HG03354 (cell line): Measurements from ENCODE around the gene SF3A1.

Experiments used
- ATAC-seq: cut with Tn5 transposase; IDR thresholded peaks from one replicate; pipeline ENCODE4 v1.9.1; 2021; ENCODE audit warnings: mild to moderate bottlenecking; ENCODE audit not compliant: unreplicated experiment, poor library complexity, severe bottlenecking

The SF3A1 gene

DNA sequence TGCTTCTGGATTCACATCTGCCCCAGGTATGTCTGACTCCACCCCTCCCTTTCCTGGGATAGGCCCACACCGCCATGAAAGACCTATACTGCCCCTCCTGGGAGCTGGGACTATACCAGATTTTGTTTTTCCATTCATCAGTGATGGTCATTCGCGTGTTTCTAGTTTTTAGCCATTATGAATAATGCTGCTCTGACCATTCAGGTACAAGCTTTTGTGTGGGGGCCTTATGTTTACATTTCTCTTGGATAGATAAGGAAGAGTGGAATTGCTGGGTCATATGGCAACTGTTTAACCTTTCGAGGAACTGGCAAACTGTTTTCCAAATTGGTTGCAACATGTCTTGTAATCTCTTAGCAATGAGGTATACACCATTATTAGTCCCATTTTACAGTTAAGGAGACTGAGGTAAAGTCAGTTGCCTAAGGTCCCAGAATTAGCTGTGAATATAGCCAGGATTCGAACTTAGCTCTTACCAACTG lies 28.8 kb downstream of the SF3A1 start:
- no peak for ATAC-seq

GRCh38 chr22:30326706-30327362 lies 29.9 kb downstream of the SF3A1 start, which contains the start of gene TBC1D10A:
Gene TBC1D10A, minus strand, starts transcription at chr22:30326941. Its CDS starts 60 bp downstream, at chr22:30326881.
- ATAC-seq: peak; percentile 87

GRCh38 chr22:30326255-30326705 lies 30.4 kb downstream of the SF3A1 start:
- peak; percentile 26 for ATAC-seq

DNA sequence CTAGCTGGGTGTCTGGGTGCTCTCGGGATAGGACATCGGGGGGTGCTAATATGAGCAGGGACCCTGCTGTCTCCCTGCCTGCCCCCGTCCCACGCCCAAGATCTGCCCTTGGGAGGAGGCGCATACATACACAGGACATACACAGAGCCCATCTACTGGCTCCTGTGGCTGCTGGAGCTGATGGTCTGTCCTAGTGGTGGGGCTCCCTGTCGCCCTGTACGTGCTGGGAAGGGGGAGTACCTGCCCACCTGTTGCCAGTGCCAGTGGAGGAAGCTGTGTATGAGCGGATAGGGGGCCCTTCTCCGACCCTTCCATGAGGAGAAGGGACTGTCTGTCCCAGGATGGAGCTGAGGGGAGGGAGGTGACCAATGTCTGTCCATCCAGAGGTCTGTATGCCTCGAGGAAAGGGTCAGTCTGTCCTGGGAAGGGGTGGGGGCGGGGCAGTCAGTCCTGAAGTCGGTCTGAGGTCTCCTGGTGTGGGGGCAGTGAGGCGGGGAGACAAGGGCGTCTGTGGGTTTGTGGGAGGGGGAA lies 30.9 kb downstream of the SF3A1 start:
- ATAC-seq: no peak

- ATAC-seq: no peak
Observed at GRCh38 chr22:30325065-30325720, 31.5 kb downstream of the SF3A1 start.

DNA sequence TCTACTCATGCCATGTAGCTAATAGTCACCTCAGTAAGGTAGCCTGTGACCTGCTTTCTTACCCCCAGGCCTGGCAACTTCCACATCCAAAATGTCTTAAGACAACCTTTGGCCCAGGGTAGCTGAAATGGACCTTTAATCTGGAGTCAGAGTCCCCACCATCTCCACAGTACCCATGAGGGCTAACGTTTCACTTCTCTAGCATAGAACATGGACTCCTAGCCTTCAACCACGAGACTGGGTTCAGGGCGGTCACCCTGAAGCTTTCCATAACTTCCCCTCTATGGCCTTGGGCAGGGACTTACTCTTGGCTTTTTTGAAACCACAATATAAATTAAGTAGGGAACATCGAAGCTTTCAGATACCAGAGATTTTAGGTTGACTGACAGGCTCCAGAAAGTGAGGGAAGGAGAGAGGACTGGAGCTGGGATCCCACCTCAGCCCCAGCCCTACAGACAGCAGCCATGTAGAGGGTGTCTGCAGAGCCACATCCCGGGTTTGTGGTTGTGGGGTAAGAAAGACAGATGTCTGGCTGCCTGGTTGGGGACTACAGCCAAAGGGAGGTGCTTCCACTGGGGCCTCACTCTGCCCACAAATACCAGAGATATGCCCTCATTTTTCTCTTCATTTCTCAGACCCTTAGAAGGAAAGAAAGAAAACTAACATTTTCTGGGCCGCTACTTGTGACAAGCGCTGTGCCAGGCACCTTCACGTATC lies 32.5 kb downstream of the SF3A1 start:
- no peak for ATAC-seq

DNA sequence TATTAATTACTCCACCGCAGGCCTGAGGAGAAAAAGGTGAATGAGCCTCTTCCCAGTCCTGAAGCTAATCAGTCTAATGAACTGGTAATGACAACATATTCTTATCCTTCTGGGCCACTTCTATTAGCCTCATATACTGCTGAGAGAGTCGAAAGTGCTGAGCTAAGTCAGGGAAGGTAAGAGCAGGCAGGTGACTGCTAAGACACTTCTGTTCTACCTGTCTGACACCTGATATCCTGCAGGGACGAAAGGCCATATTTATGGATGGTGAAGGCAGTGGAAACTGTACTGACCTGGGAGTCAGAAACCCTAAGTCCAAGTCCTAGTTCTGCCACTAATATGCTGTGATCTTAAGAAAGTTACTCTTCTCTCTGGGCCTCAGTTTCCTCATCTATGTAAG lies 33.4 kb downstream of the SF3A1 start:
- ATAC-seq: no peak

DNA sequence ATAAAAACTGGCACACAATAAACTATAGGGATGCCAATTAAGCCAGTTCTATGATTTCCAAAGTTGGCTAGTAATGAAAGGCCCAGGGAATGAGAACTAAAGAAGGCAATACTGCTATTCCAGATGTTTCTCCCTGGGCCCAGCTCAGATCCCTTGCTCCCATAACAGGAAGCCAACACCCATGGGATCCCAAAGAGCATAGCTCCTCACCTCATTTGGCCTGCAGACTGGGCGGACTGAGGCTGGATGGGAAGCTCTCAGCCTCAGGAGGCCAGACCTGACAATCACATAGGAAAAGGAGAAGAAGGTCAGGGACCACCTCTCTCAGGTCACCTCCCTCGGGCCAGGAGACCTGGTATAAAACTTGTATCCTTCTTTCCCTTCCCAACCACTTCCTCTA lies 35.2 kb downstream of the SF3A1 start:
- ATAC-seq: no peak

GRCh38 chr22:30320021-30320556 lies 36.6 kb downstream of the SF3A1 start:
- no peak for ATAC-seq

GRCh38 chr22:30318799-30319419 lies 37.8 kb downstream of the SF3A1 start:
- no peak for ATAC-seq

DNA sequence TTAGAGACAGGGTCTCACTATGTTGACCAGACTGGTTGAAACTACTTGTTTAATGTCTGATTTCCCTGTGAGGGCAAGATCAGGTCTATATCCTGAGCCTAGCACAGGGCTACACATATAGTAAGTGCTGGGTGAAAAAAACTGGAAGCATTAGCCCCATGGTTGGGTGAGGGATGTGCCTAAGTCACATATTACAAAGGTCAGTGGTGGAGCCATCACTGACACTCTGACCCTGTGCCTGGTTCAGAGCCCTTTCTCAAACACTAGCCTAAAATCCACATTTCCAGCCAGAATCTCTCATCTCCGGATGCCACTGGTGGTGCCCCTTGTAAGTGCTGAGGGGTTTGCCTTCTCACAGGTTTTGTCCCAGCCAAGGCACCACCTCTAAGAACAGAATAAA lies 38.9 kb downstream of the SF3A1 start:
- no peak for ATAC-seq

GRCh38 chr22:30315962-30316576 lies 40.6 kb downstream of the SF3A1 start:
- no peak for ATAC-seq

GRCh38 chr22:30314915-30315314 lies 41.8 kb downstream of the SF3A1 start:
- ATAC-seq: no peak

DNA sequence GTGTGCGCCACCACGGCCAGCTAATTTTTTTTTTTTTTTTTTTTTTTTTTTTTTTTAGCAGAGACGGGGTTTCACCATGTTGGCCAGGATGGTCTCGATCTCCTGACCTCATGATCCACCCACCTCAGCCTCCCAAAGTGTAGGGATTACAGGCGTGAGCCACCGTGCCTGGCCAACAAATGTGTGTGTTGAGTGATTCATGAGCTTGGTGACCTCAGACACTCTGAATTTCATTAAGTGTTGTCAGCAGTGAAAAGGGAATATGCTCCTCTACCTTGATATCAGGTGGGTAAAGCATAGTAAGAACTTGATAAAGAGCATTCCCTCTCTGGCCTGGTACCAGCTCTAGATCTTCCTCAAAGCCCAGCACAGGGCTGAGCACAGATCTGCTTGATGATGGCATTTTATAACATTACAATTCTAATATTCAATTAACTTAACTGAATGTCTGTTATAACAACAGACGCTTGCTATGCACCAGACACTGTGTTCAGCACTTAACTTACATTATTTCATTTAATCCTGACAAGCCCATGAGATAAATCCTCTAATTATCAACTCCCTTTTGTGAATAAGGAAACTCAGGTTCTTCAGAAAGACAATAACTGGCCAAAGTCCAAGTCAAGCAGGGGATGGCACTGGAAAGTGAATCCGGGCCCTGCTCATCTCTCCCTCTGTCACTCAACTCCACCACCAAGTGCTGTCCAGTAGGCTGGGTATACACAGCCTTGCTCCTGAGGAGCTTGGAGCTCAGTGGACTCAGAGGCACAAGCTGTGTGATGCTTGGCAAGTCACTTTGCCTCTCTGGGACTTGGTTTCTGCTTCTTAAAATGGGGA lies 42.9 kb downstream of the SF3A1 start:
- no peak for ATAC-seq

DNA sequence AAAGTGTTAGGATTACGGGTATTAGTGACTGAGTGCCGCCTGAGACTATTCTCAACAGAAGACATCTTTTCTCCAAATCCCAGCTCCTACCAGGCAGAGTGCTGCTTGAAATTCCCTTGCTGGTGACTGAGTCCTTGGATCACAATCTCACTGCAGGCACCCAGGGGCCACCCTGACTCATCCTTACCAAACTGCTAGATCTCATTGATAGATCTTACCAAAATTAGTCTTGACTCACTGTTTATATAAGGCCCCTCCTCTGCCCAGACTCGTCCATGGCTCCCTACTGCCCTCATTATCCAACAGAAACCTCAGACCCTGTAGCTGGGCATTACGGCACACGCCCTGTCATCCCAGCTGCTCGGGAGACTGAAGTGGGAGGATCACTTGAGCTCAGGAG lies 44.6 kb downstream of the SF3A1 start:
- no peak for ATAC-seq

DNA sequence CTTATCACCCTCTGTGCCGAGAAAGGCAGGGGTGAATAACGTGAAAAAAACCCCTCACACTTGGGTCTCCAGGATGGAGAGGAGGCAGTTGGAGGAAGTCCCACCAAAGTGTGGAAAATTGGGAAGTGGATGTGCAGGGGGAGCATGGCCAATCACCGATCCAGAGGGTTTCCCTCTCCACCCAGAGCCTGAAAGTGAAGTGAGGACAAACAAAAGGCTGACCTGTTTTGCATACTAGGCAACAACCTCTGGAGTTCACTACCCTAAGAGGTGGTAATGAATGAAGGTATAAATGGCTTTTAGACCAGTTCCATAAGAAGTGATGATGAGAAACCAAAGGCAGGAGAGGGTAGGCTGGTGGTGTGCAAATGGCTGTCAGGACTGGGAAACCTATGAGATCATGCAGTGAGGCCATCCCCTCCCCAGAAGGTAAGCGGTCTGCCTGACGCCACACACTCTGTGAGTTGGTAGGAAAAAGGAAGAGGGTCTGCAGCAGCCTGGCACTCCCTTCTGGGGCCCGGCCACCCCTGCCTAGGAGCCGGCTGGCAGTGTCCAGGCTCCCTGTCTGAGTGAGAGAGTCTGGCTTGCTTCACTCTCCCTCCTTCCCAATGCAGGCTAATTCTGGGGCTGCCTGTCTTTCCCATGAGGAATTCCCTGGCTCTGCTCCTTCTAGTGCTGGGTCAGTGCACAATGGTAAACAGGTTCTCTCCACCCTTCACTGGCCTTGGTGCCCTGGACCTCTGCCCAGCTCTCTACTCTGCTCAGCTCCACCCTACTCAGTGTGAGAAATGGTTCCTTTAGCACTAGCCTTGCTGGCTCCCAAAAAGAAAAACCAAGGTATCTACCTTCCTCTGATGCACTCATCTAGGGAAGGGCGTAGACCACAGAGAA lies 45.6 kb downstream of the SF3A1 start:
- ATAC-seq: no peak

- ATAC-seq: no peak
Observed at GRCh38 chr22:30309951-30310741, 46.5 kb downstream of the SF3A1 start.
